H1 (cell line): ENCODE results near the gene GJC2.

Source experiments
- ATF2 ChIP-seq: IDR thresholded peaks from 2 replicates; pipeline ENCODE4 v1.6.1; 2012; ENCODE audit warnings: low read length, inconsistent platforms
- CHD2 ChIP-seq: IDR thresholded peaks from 2 replicates; pipeline ENCODE4 v1.6.1; 2012; ENCODE audit warnings: low read length, improper control_type of control experiment
- CHD7 ChIP-seq: fragments of 300-600 bp; sonication (generic); IDR thresholded peaks from 2 replicates; pipeline ENCODE4 v1.7.1; 2012; ENCODE audit warnings: low read length, moderate library complexity, mild to moderate bottlenecking, inconsistent platforms; ENCODE audit not compliant: insufficient replicate concordance
- CTCF ChIP-seq, 3 experiments: IDR thresholded peaks; 1 replicate in 2 of 3; 2 replicates in 1 of 3; pipeline versions ENCODE4 v1.5.1 to v1.6.1; 2011; ENCODE audit warnings: low read length in 3 of 3, mild to moderate bottlenecking in 3 of 3, inconsistent platforms in 2 of 3, low read depth in 1 of 3, moderate library complexity in 1 of 3; ENCODE audit not compliant: insufficient read depth in 1 of 3; ENCODE audit errors: control extremely low read depth in 1 of 3
- POLR2A ChIP-seq, 2 experiments: IDR thresholded peaks; 1 replicate in 1 of 2; 2 replicates in 1 of 2; pipeline ENCODE4 v1.6.1; 2011; ENCODE audit warnings: low read depth in 2 of 2, low read length in 2 of 2, mild to moderate bottlenecking in 2 of 2; ENCODE audit errors: control extremely low read depth in 1 of 2
- POLR2AphosphoS5 ChIP-seq: IDR thresholded peaks from 2 replicates; pipeline ENCODE4 v1.6.1; 2011; ENCODE audit warnings: low read depth, low read length
- SIN3A ChIP-seq, 2 experiments: IDR thresholded peaks in 1 of 2; conservative IDR thresholded peaks in 1 of 2; 2 replicates each; pipeline ENCODE4 v1.6.1; 2011 to 2012; ENCODE audit warnings: low read length in 2 of 2, improper control_type of control experiment in 1 of 2, low read depth in 1 of 2, mild to moderate bottlenecking in 1 of 2
- SRF ChIP-seq: IDR thresholded peaks from 2 replicates; pipeline ENCODE4 v1.6.1; 2011; ENCODE audit warnings: mild to moderate bottlenecking, low read depth, low read length, moderate library complexity
- ZNF274 ChIP-seq: IDR thresholded peaks from 2 replicates; pipeline ENCODE4 v1.7.0; 2012; ENCODE audit warnings: low read length, borderline replicate concordance; ENCODE audit errors: extremely low read depth

- TF ChIP-seq CTCF (IDR thresholded peaks at IDR 0.05; ENCODE audit: control extremely low read depth in 1 of 3, insufficient read depth in 1 of 3, low read depth in 1 of 3, low read length in 3 of 3) (no peak), SIN3A (conservative IDR thresholded peaks at IDR 0.05 in 1 of 2, IDR thresholded peaks at IDR 0.05 in 1 of 2; ENCODE audit: low read depth in 1 of 2, low read length in 2 of 2) (no peak), POLR2A (IDR thresholded peaks at IDR 0.05; ENCODE audit: control extremely low read depth in 1 of 2, low read depth in 2 of 2, low read length in 2 of 2) (no peak), SRF (no peak), ZNF274 (no peak), CHD2 (no peak), POLR2AphosphoS5 (no peak), ATF2 (no peak), CHD7 (no peak)
These were observed 890 bp downstream of the GJC2 start for GRCh38 chr1:228150461-228151179.
